Spleen (tissue), 11 donors: ENCODE data around the gene ROBO1. TPM values are rescaled to one million over a fixed set of nuclear protein-coding genes. Genes with fewer than 3 reads are reported as not detected.

ENCODE experiments used
- DNase-seq: peaks from one replicate; pipeline ENCODE4 v3.0.0-alpha.2; 2020
- H3K27ac ChIP-seq, 8 donors: fragments of 200-600 bp; sonication (generic) in 7 of 8; 1 replicate in 4 of 8; 2 replicates in 4 of 8; pipeline versions ENCODE4 v1.5.0 to v1.8.0; 2016 to 2021; ENCODE audit warnings: inconsistent platforms in 4 of 8, mild to moderate bottlenecking in 4 of 8, moderate library complexity in 1 of 8
- H3K27me3 ChIP-seq, 7 donors: fragments of 200-600 bp; sonication (generic) in 6 of 7; replicated peaks in 1 of 7; 1 replicate in 4 of 7; 2 replicates in 3 of 7; pipeline versions ENCODE4 v1.5.0 to v1.8.0; 2016 to 2021; ENCODE audit warnings: inconsistent platforms in 3 of 7, mild to moderate bottlenecking in 1 of 7
- H3K36me3 ChIP-seq, 6 donors: fragments of 200-600 bp; sonication (generic) in 5 of 6; 1 replicate in 4 of 6; 2 replicates in 2 of 6; pipeline versions ENCODE4 v1.5.0 to v1.8.0; 2016 to 2021; ENCODE audit warnings: inconsistent platforms in 2 of 6
- H3K4me1 ChIP-seq, 6 donors: fragments of 200-600 bp; sonication (generic) in 5 of 6; 1 replicate in 3 of 6; 2 replicates in 3 of 6; pipeline versions ENCODE4 v1.5.0 to v1.8.0; 2016 to 2021; ENCODE audit warnings: inconsistent platforms in 3 of 6
- H3K4me3 ChIP-seq, 8 donors: fragments of 200-600 bp; sonication (generic) in 7 of 8; 1 replicate in 4 of 8; 2 replicates in 4 of 8; pipeline versions ENCODE4 v1.5.0 to v1.8.0; 2016 to 2021; ENCODE audit warnings: inconsistent platforms in 4 of 8, mild to moderate bottlenecking in 4 of 8, moderate library complexity in 2 of 8
- H3K9me3 ChIP-seq, 8 donors: fragments of 200-600 bp; sonication (generic) in 7 of 8; 1 replicate in 4 of 8; 2 replicates in 4 of 8; pipeline versions ENCODE4 v1.5.0 to v1.8.0; 2016 to 2021; ENCODE audit warnings: inconsistent platforms in 4 of 8
- POLR2A ChIP-seq, 3 donors: fragments of 450-650 bp; IDR thresholded peaks; one replicate each; pipeline ENCODE4 v1.5.1; 2017; ENCODE audit warnings: antibody characterized with exemption in 3 of 3, mild to moderate bottlenecking in 1 of 3
- POLR2AphosphoS5 ChIP-seq, 3 donors: sonication (generic); formaldehyde crosslinking; IDR thresholded peaks; one replicate each; pipeline ENCODE4 v1.5.1; 2017; ENCODE audit warnings: antibody characterized with exemption in 3 of 3
- WGBS, 5 donors: extraction: QIAGEN DNeasy Blood & Tissue Kit in 3 of 5; methylation state at CpG; one replicate each; pipeline versions ENCODE4 v1.1.5 to v1.1.7; 2013 to 2018; 5-methylcytosine and 5-hydroxymethylcytosine counted together
- intact Hi-C: fragments of 100-400 bp; cut with DNase I; formaldehyde crosslinking; loops from one replicate; pipeline ENCODE4 v1.15.0; 2023; ENCODE audit warnings: low total_unique reads
- polyA plus RNA-seq, 3 donors: library from polyadenylated mRNA; stranded (reverse); fragments of 200-250 nt; gene quantifications; one replicate each; pipeline ENCODE4 v1.2.1, GENCODE V29; 2013
- total RNA-seq, 7 donors: library from RNA; depleted of rRNA in 3 of 7; stranded (reverse); fragments of >200 nt in 3 of 7; fragmentation: NEBNext Ultra II Directional in 4 of 7; extraction: Animal tissue kit (Norgen Biotek cat#: 25700) in 4 of 7; gene quantifications; one replicate each; pipeline versions ENCODE4 v1.1.0 to v1.2.1, GENCODE V29; 2016 to 2021
- TF ChIP-seq, protein P1 (sequence below), 11 experiments: fragments of 200-600 bp in 7 of 11; fragments of 450-650 bp in 4 of 11; sonication (generic) in 4 of 11; IDR thresholded peaks in 8 of 11; conservative IDR thresholded peaks in 3 of 11; 1 replicate in 7 of 11; 2 replicates in 4 of 11; pipeline versions ENCODE4 v1.4.0 to v1.8.0; 2016 to 2021; ENCODE audit warnings: antibody characterized with exemption in 11 of 11, inconsistent platforms in 4 of 11, mild to moderate bottlenecking in 1 of 11
- donor health status: healthy with polysubstance abuse.
- donor health status: DM: no; HTN: no; CAD: no; lungs with moderate emphysema.
- donor health status: DM: no; HTN: no; CAD: no.
- donor health status: Bipolar disorder and iron deficiency.
- donor health status: healthy.
- donor health status: DM: no; HTN: no; CAD: no.
- donor health status: DM: yes; HTN: yes; CAD: no.

ROBO1 gene
- total and polyA plus RNA-seq, 10 donors, result 3.4 to 37.3 (median 26.0) TPM

DNA sequence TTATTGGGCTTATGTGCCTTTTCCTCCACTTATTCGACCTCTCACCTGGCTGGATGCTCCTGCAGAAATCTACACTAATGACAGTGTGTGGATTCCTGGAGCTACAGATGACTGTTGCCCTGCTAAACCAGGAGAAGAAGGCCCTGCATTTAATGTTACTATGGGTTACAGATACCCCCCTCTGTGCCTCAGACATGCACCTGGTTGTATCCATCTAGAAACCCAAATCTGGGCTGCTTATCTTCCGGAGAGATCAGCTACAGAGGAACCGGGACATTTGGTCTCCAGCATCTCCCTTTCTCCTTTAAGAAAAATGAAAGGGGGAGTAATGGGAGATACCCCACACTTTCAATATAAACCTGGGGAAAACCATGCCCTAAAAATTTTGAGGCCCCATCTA lies 710.0 kb downstream of the ROBO1 start:
- no peak for DNase-seq
- intact Hi-C loops, result no loop called here
- no peaks in the 10 kb centered on the region for H3K36me3 ChIP-seq
- H3K4me1 ChIP-seq, result no peaks in the 10 kb centered on the region
- H3K27ac ChIP-seq, result no peak overlapping the region
- TF ChIP-seq, protein P1, sequence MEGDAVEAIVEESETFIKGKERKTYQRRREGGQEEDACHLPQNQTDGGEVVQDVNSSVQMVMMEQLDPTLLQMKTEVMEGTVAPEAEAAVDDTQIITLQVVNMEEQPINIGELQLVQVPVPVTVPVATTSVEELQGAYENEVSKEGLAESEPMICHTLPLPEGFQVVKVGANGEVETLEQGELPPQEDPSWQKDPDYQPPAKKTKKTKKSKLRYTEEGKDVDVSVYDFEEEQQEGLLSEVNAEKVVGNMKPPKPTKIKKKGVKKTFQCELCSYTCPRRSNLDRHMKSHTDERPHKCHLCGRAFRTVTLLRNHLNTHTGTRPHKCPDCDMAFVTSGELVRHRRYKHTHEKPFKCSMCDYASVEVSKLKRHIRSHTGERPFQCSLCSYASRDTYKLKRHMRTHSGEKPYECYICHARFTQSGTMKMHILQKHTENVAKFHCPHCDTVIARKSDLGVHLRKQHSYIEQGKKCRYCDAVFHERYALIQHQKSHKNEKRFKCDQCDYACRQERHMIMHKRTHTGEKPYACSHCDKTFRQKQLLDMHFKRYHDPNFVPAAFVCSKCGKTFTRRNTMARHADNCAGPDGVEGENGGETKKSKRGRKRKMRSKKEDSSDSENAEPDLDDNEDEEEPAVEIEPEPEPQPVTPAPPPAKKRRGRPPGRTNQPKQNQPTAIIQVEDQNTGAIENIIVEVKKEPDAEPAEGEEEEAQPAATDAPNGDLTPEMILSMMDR (IDR thresholded peaks at IDR 0.05 in 8 of 11, conservative IDR thresholded peaks at IDR 0.05 in 3 of 11), result no peak
- TF ChIP-seq POLR2A (IDR thresholded peaks at IDR 0.05) (no peak), POLR2AphosphoS5 (IDR thresholded peaks at IDR 0.05) (no peak)
- WGBS, 5 donors, result 78 to 87% (median 84%) methylated on average over 3 of the region's 3 CpGs
- H3K4me3 ChIP-seq, result no peak overlapping the region
- no peaks in the 10 kb centered on the region for H3K27me3 ChIP-seq
- peaks cover 0 to 55% (median 27%) of the 10 kb centered on the region in 8 donors for H3K9me3 ChIP-seq

DNA sequence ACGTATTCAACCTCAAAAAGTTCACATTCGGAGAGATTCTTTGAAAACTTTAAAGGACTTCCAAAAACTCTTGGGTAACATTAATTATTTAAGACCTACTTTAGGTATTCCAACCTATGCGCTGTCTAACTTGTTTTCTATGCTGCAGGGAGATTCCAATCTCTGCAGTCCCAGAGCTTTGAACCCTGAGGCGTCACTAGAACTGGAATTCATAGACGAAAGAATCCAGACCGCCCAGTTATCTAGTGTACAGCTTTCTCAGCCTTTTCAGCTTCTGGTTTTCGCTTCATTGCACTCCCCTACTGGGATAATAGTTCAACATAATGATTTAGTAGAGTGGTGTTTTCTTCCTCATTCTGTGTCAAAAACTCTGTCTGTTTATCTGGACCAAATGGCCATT lies 711.3 kb downstream of the ROBO1 start:
- H3K4me3 ChIP-seq, result no peak overlapping the region
- no peak for DNase-seq
- 84 to 94% (median 85%) methylated on average over 7 of the region's 7 CpGs for WGBS, 5 donors

DNA sequence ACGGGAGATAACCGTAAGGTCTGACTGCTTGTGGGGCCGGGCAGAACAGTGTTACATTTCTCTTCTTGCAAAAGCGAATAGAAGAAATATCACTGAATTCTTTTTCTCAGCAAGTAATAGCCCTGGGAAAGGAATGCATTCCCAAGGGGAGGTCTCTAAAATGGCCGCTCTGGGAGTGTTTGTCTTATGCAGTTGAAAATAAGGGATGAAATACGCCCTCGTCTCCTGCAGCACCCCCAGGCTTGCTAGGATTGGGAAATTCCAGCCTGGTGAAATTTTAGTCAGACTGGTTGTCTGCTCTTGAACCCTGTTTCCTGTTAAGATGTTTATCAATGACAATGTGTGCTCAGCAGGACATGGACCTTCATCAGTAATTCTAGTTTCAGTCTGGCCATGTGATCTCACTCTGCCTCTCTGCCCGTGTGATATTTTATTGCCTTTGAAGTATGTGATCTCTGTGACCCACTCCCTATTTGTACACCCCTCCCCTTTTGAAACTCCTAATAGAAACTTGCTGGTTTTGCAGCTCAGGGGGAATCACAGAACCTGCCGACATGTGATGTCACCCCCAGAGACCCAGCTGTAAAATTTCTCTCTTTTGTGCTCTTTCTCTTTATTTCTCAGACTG lies 715.6 kb downstream of the ROBO1 start:
- WGBS, 5 donors, result 88 to 95% (median 95%) methylated on average over 9 of the region's 9 CpGs

More for the DNA sequence above, 711.3 kb downstream of the ROBO1 start:
- intact Hi-C loops, result no loop called here
- Histone ChIP-seq H3K27ac (no peak overlapping the region), H3K9me3 (peaks cover 0 to 61% (median 39%) of the 10 kb centered on the region in 8 donors), H3K4me1 (no peaks in the 10 kb centered on the region), H3K36me3 (no peaks in the 10 kb centered on the region), H3K27me3 (no peaks in the 10 kb centered on the region)
- TF ChIP-seq POLR2AphosphoS5 (IDR thresholded peaks at IDR 0.05) (no peak), POLR2A (IDR thresholded peaks at IDR 0.05) (no peak)
- TF ChIP-seq, protein P1 (IDR thresholded peaks at IDR 0.05 in 8 of 11, conservative IDR thresholded peaks at IDR 0.05 in 3 of 11), result no peak

DNA sequence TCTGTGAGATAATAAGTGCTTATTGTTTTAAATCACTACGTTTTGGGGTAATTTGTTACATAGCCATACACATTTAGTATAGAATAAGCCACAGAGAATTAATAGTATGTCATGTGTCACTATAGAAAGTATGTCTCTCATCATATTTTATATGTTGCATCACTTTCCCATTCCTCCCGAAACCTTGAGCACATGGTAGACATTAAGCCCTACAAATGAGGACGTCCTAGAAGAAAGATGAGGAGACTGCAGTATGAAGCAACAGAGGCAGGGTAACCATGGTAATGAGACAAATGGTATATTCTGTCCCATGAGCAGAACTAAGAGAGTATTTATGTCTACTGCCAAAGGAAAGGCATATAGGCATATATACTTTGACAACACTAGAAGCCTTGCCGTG lies 720.2 kb downstream of the ROBO1 start:
- 78 to 91% (median 85%) methylated on average over 4 of the region's 4 CpGs for WGBS, 5 donors
- Histone ChIP-seq H3K9me3 (peaks cover 0 to 41% (median 21%) of the 10 kb centered on the region in 8 donors), H3K36me3 (no peaks in the 10 kb centered on the region), H3K27me3 (no peaks in the 10 kb centered on the region), H3K4me3 (no peak overlapping the region), H3K27ac (no peak overlapping the region), H3K4me1 (no peaks in the 10 kb centered on the region)
- no peak for TF ChIP-seq POLR2AphosphoS5 (IDR thresholded peaks at IDR 0.05)
- TF ChIP-seq, protein P1 (IDR thresholded peaks at IDR 0.05 in 8 of 11, conservative IDR thresholded peaks at IDR 0.05 in 3 of 11), result no peak
- no peak for TF ChIP-seq POLR2A (IDR thresholded peaks at IDR 0.05)
- DNase-seq, result no peak
- intact Hi-C loops, result no loop called here

More for the DNA sequence above, 715.6 kb downstream of the ROBO1 start:
- Histone ChIP-seq H3K4me1 (no peaks in the 10 kb centered on the region), H3K27me3 (no peaks in the 10 kb centered on the region), H3K9me3 (peaks cover 0 to 71% (median 42%) of the 10 kb centered on the region in 8 donors), H3K4me3 (no peak overlapping the region), H3K27ac (no peak overlapping the region), H3K36me3 (no peaks in the 10 kb centered on the region)
- no peak for DNase-seq
- TF ChIP-seq POLR2A (IDR thresholded peaks at IDR 0.05) (no peak), POLR2AphosphoS5 (IDR thresholded peaks at IDR 0.05) (no peak)
- TF ChIP-seq, protein P1 (IDR thresholded peaks at IDR 0.05 in 8 of 11, conservative IDR thresholded peaks at IDR 0.05 in 3 of 11), result no peak
- intact Hi-C loops, result no loop called here
